GM18526 (cell line): ENCODE measurements around the gene MAML3.

Experiments
- POLR2A ChIP-seq: IDR thresholded peaks from 3 replicates; pipeline ENCODE4 v1.6.1; 2011; ENCODE audit not compliant: insufficient read length; ENCODE audit errors: extremely low read depth

The MAML3 gene

GRCh38 chr4:140168474-140168873, 14.5 kb upstream of the MAML3 start:
- no peak for TF ChIP-seq POLR2A

GRCh38 chr4:140163029-140163810, 9.2 kb upstream of the MAML3 start:
- TF ChIP-seq POLR2A = no peak

- TF ChIP-seq POLR2A = no peak
Observed at GRCh38 chr4:140162596-140162995, 8.6 kb upstream of the MAML3 start.

GRCh38 chr4:140158365-140159030, 4.5 kb upstream of the MAML3 start:
- no peak for TF ChIP-seq POLR2A

GRCh38 chr4:140157341-140157740, 3.4 kb upstream of the MAML3 start:
- TF ChIP-seq POLR2A = no peak

GRCh38 chr4:140156529-140157171, 2.7 kb upstream of the MAML3 start:
- TF ChIP-seq POLR2A = no peak

- TF ChIP-seq POLR2A = no peak
Observed at GRCh38 chr4:140154572-140154891, 548 bp upstream of the MAML3 start.

GRCh38 chr4:140153419-140153717, 616 bp downstream of the MAML3 start:
- TF ChIP-seq POLR2A = no peak

GRCh38 chr4:140152751-140153418, 1.1 kb downstream of the MAML3 start:
- no peak for TF ChIP-seq POLR2A

- TF ChIP-seq POLR2A = no peak
Observed at GRCh38 chr4:140152013-140152703, 1.8 kb downstream of the MAML3 start.

- TF ChIP-seq POLR2A = no peak
Observed at GRCh38 chr4:140151699-140152012, 2.3 kb downstream of the MAML3 start.

GRCh38 chr4:140150886-140151698, 2.9 kb downstream of the MAML3 start:
- no peak for TF ChIP-seq POLR2A

GRCh38 chr4:140150636-140150885, 3.4 kb downstream of the MAML3 start:
- TF ChIP-seq POLR2A = no peak

GRCh38 chr4:140149846-140150635, 3.9 kb downstream of the MAML3 start:
- no peak for TF ChIP-seq POLR2A

GRCh38 chr4:140144050-140144449, 9.9 kb downstream of the MAML3 start:
- TF ChIP-seq POLR2A = no peak
